ENCODE measurements around the gene OR51T1.

DNA sequence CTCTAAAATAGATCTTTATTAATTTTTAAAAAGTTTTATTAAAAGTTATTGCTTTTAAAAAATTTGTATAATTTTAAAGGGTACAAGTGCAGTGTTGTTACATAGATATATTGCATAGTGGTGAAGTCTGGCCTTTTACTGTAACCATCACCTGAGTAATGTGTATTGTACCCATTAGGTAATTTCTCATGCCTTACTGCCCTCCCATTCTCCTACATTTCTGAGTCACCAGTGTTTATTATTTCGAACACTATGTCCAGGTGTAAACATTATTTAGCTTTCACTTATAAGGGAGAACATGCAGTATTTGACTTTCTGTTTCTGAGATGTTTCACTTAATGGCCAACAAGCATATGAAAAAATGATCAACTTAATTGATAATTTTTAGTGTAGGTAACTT lies 40.1 kb downstream of the OR51T1 start:
- TF ChIP-seq, protein P1, sequence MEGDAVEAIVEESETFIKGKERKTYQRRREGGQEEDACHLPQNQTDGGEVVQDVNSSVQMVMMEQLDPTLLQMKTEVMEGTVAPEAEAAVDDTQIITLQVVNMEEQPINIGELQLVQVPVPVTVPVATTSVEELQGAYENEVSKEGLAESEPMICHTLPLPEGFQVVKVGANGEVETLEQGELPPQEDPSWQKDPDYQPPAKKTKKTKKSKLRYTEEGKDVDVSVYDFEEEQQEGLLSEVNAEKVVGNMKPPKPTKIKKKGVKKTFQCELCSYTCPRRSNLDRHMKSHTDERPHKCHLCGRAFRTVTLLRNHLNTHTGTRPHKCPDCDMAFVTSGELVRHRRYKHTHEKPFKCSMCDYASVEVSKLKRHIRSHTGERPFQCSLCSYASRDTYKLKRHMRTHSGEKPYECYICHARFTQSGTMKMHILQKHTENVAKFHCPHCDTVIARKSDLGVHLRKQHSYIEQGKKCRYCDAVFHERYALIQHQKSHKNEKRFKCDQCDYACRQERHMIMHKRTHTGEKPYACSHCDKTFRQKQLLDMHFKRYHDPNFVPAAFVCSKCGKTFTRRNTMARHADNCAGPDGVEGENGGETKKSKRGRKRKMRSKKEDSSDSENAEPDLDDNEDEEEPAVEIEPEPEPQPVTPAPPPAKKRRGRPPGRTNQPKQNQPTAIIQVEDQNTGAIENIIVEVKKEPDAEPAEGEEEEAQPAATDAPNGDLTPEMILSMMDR (IDR thresholded peaks at IDR 0.05; ENCODE audit: low read depth, low read length), result no peak
- no peak for TF ChIP-seq EZH2phosphoT487 (IDR thresholded peaks at IDR 0.05; ENCODE audit: low read depth)
